ENCODE measurements around the gene TMEM255B.

Gene TMEM255B

GRCh38 chr13:113748101-113748861 lies 10.7 kb upstream of the TMEM255B start:
- no peak overlapping the region for H3K4me3 ChIP-seq (ENCODE audit: low read length, poor library complexity, severe bottlenecking)
- H2AFZ ChIP-seq (ENCODE audit: low read length), result no peak overlapping the region
- no peaks in the 10 kb centered on the region for H4K20me1 ChIP-seq (ENCODE audit: insufficient read depth, low read length, poor library complexity, severe bottlenecking)
- no peaks in the 10 kb centered on the region for H3K4me1 ChIP-seq (ENCODE audit: insufficient read depth, low read length, poor library complexity, severe bottlenecking)
- no peaks in the 10 kb centered on the region; the same call in 1 of the 2 replicates for H3F3A ChIP-seq (ENCODE audit: low read depth)
- no peaks in the 10 kb centered on the region for H3K27me3 ChIP-seq (ENCODE audit: insufficient read depth, low read length, poor library complexity, severe bottlenecking)
- H3K4me2 ChIP-seq (ENCODE audit: low read depth, low read length, poor library complexity, severe bottlenecking), result no peak overlapping the region
- H3K9me2 ChIP-seq (replicated peaks; ENCODE audit: low read depth, low read length), result no peaks in the 10 kb centered on the region
- peaks cover 13% of the 10 kb centered on the region; the same call in 1 of the 2 replicates for H3K9me3 ChIP-seq (ENCODE audit: insufficient read depth, low read depth, low read length)
- TF ChIP-seq CTCF (conservative IDR thresholded peaks at IDR 0.05; ENCODE audit: low read length), result no peak
- TF ChIP-seq EZH2phosphoT487 (IDR thresholded peaks at IDR 0.05; ENCODE audit: borderline replicate concordance), result no peak
- no peak overlapping the region for H3K9ac ChIP-seq (ENCODE audit: low read depth, low read length, poor library complexity, severe bottlenecking)
- no peaks in the 10 kb centered on the region for H3K36me3 ChIP-seq (ENCODE audit: insufficient read depth, low read length)
- no peaks in the 10 kb centered on the region for H3K79me2 ChIP-seq (ENCODE audit: insufficient read depth, low read length)

GRCh38 chr13:113748862-113749451 lies 10.1 kb upstream of the TMEM255B start:
- H3F3A ChIP-seq (ENCODE audit: low read depth), result no peaks in the 10 kb centered on the region; the same call in 1 of the 2 replicates
- peaks cover 14% of the 10 kb centered on the region; the same call in 1 of the 2 replicates for H3K9me3 ChIP-seq (ENCODE audit: insufficient read depth, low read depth, low read length)
- no peak overlapping the region for H3K4me2 ChIP-seq (ENCODE audit: low read depth, low read length, poor library complexity, severe bottlenecking)
- TF ChIP-seq CTCF (conservative IDR thresholded peaks at IDR 0.05; ENCODE audit: low read length) (no peak), EZH2phosphoT487 (IDR thresholded peaks at IDR 0.05; ENCODE audit: borderline replicate concordance) (no peak)
- no peaks in the 10 kb centered on the region for H3K79me2 ChIP-seq (ENCODE audit: insufficient read depth, low read length)
- H3K9me2 ChIP-seq (replicated peaks; ENCODE audit: low read depth, low read length), result no peaks in the 10 kb centered on the region
- no peak overlapping the region for H3K9ac ChIP-seq (ENCODE audit: low read depth, low read length, poor library complexity, severe bottlenecking)
- no peak overlapping the region for H3K4me3 ChIP-seq (ENCODE audit: low read length, poor library complexity, severe bottlenecking)
- H4K20me1 ChIP-seq (ENCODE audit: insufficient read depth, low read length, poor library complexity, severe bottlenecking), result no peaks in the 10 kb centered on the region
- H3K4me1 ChIP-seq (ENCODE audit: insufficient read depth, low read length, poor library complexity, severe bottlenecking), result no peaks in the 10 kb centered on the region
- no peaks in the 10 kb centered on the region for H3K36me3 ChIP-seq (ENCODE audit: insufficient read depth, low read length)
- no peaks in the 10 kb centered on the region for H3K27me3 ChIP-seq (ENCODE audit: insufficient read depth, low read length, poor library complexity, severe bottlenecking)
- no peak overlapping the region for H2AFZ ChIP-seq (ENCODE audit: low read length)

- no peak overlapping the region for H3K9ac ChIP-seq (ENCODE audit: low read depth, low read length, poor library complexity, severe bottlenecking)
- no peaks in the 10 kb centered on the region; the same call in 1 of the 2 replicates for H3F3A ChIP-seq (ENCODE audit: low read depth)
- no peaks in the 10 kb centered on the region for H3K36me3 ChIP-seq (ENCODE audit: insufficient read depth, low read length)
- H2AFZ ChIP-seq (ENCODE audit: low read length), result no peak overlapping the region
- H3K79me2 ChIP-seq (ENCODE audit: insufficient read depth, low read length), result no peaks in the 10 kb centered on the region
- H4K20me1 ChIP-seq (ENCODE audit: insufficient read depth, low read length, poor library complexity, severe bottlenecking), result no peaks in the 10 kb centered on the region
- H3K4me2 ChIP-seq (ENCODE audit: low read depth, low read length, poor library complexity, severe bottlenecking), result no peak overlapping the region
- peaks cover 14% of the 10 kb centered on the region; the same call in 1 of the 2 replicates for H3K9me3 ChIP-seq (ENCODE audit: insufficient read depth, low read depth, low read length)
- H3K4me3 ChIP-seq (ENCODE audit: low read length, poor library complexity, severe bottlenecking), result no peak overlapping the region
- H3K4me1 ChIP-seq (ENCODE audit: insufficient read depth, low read length, poor library complexity, severe bottlenecking), result no peaks in the 10 kb centered on the region
- H3K27me3 ChIP-seq (ENCODE audit: insufficient read depth, low read length, poor library complexity, severe bottlenecking), result no peaks in the 10 kb centered on the region
- no peaks in the 10 kb centered on the region for H3K9me2 ChIP-seq (replicated peaks; ENCODE audit: low read depth, low read length)
- TF ChIP-seq EZH2phosphoT487 (IDR thresholded peaks at IDR 0.05; ENCODE audit: borderline replicate concordance) (no peak), CTCF (conservative IDR thresholded peaks at IDR 0.05; ENCODE audit: low read length) (no peak)
Measured at GRCh38 chr13:113749507-113749906, 9.5 kb upstream of the TMEM255B start.
